SK-N-SH treated with all-trans-retinoic acid at 6 μM for 48 hours (cell line): ENCODE measurements around the gene SLC35B2.

Source experiments
- TOX ChIP-seq: fragments of 250-450 bp; sonication (Bioruptor Pico); IDR thresholded peaks from 2 replicates; pipeline ENCODE4 v1.8.0; 2021; ENCODE audit warnings: mild to moderate bottlenecking, moderate library complexity, borderline replicate concordance
- ZNF8 ChIP-seq: fragments of 450-650 bp; formaldehyde crosslinking; IDR thresholded peaks from 2 replicates; pipeline ENCODE4 v1.5.0; 2020; ENCODE audit warnings: mild to moderate bottlenecking, moderate library complexity

GRCh38 chr6:44258325-44258863 is 1.1 kb upstream of the SLC35B2 start:
- TF ChIP-seq ZNF8 = no peak
- TF ChIP-seq TOX (CRISPR knock-in tag) = no peak
